Activated CD4-positive, alpha-beta T cell treated with anti-CD3 and anti-CD28 coated beads, Interleukin-2, amount 50 U/mL, for 24 hours (primary cell): ENCODE data around the gene SLC25A51.

Experiments used
- DNase-seq, 2 donors: peaks; one replicate each; pipeline ENCODE4 v3.0.0-alpha.2; 2020; ENCODE audit warnings: low read depth in 1 of 2, low spot score in 1 of 2

SLC25A51 gene

GRCh38 chr9:37937366-37937765, 33.4 kb upstream of the SLC25A51 start:
- DNase-seq = no peak

- no peak for DNase-seq
Observed at GRCh38 chr9:37936965-37937364, 33.0 kb upstream of the SLC25A51 start.

DNA sequence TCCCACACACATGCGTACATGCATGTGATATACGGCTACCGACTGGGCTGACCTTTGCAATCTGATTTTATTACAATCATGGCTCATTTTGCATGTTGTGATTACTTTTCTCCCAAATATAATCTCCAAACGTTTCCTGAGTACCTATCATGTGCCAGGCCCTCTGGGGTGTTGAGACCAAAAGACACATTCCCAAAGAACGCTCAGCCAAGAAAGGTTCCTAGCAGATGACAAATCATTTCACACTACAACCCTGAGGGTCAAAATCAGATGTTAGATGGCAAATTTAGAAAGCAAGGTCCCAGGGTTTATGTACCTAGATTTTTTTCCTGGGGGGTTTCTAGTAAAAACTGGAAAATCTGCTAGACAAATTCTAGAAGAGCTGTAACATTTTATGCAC, 32.4 kb upstream of the SLC25A51 start:
- DNase-seq = no peak

- DNase-seq = no peak
Observed at GRCh38 chr9:37935096-37935495, 31.2 kb upstream of the SLC25A51 start.

GRCh38 chr9:37931592-37931991, 27.7 kb upstream of the SLC25A51 start:
- no peak for DNase-seq

- no peak for DNase-seq
Observed at GRCh38 chr9:37929441-37929895, 25.5 kb upstream of the SLC25A51 start.

DNA sequence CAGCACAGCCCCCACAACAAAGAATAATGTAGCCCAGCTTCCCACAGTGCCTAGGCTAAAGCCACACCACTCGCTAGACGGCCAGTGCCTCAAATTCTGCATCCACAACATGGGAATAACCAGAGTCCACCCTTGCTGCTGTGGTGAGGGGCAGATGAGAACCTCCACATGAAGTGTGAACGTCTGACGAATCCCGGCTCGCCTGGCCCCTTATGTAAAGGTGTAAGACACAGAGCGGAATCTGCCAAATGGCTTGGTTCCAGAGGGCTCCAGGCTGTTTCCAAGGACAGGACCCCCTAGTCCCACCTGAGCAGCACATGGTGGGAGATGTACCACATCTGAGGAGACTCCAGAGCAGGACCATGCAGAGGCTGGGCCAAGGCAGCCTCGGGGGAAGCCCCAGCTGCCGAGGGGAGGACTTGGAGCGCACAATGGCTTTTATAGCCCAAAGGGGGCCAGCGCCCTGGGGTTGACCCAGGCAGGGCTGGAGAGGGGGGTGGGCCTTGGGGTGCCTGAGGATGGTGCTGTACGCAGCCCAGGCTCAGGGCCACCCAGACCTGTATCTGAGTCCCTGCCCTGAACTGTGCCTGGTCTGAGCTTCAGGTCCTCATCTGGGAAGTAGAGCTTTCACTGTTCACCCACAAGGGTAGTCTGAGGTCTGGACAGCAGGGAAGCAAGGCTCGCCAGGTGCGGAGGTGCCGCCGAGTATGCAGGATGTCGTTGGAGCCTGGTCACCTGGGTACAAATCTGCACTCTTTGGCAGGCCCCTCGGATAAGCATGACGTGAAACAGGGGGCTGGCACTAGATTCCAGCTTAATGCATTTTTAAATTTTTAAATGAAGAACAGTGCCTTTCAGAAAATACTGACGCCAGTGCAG, 24.9 kb upstream of the SLC25A51 start:
- DNase-seq = no peak

- DNase-seq = no peak
Observed at GRCh38 chr9:37927601-37928551, 23.9 kb upstream of the SLC25A51 start.

DNA sequence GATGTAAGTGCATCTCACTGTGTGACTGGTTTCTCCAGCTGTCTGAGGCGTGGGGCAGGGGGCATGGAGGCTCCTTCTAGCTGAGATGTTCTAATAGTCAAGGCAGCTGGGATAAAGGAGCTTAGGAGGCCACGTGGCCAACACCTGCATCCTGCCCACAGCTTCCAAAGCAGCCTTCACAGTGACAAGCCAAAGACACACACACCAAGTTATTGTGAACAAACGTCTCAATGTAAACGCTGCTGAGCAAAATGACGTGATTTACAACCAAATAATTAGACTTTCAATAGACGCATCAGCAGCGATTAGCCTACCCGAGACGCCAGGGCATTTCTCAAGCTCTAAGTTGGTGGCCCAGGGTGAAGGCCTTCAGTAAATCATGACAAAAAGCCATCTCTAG, 23.2 kb upstream of the SLC25A51 start:
- DNase-seq = no peak

GRCh38 chr9:37926737-37927118, 22.8 kb upstream of the SLC25A51 start:
- DNase-seq = no peak

- no peak for DNase-seq
Observed at GRCh38 chr9:37925786-37926736, 22.1 kb upstream of the SLC25A51 start.

DNA sequence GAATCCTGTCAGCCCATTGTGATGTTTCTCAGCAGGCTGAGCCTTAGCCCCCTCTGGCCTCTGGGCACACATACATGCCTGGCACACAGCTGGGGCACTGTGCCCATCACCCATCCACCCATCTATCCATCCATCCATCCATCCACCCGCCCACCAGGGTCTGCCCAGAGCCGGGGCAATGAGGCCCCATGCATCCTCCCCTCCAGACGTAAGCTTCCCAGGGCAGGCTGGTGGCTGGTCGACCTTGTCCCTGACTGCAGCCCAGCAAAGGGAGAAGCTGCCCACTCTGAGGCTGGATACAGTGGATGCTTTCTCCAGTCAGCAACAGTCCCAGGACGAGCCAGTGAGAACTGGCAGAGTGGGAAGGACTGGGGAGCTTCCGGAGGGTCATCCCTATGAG, 21.1 kb upstream of the SLC25A51 start:
- no peak for DNase-seq

DNA sequence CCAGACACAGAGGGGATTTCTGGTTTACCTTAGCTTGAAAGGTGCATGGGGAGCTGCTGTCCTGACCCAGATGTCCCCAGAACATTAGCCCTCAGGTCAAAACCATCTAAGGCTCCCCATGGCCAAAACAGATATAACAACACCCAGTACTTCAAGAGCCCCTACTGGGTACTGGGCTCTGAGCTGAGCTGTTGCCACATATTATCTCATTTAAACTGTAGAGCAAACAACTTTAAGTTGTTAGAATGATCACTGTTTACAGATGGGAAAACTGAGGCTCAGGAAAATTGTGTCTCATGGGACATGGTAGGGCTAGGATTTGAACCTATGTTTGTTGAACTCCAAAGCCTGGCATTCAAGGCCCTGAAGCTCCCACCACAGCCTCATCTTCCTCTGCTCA, 20.6 kb upstream of the SLC25A51 start:
- DNase-seq = no peak

DNA sequence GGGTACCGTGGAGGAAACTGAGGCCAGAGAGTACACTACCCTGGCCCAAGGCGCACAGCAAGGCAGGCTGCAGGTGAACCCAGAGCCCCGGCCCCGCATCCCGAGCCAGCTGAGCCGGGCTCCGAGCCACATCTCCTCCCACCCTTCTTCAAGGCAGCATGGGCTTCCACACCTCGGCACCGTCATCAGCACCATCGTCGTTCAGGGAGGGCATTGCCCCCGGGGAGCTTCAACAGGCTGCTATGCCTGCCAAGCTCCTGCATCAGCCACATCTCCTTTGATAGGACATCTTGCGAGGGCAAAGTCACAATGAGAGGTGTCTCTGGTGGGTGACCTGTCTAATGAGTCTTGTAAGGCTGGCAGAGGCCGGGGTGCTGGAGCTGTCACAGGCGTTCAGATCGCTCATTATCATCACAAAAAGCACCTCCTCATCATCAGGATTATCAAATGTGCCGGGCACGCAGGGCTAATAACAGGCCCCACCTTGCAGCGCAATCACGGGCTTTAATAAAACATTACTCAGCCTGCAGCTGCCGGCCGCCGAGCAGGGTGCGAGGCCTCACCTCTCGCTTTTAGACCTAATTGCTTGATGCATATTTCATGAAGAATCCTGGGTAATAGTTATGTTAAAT, 20.0 kb upstream of the SLC25A51 start:
- no peak for DNase-seq

- no peak for DNase-seq
Observed at GRCh38 chr9:37923118-37923795, 19.3 kb upstream of the SLC25A51 start.

DNA sequence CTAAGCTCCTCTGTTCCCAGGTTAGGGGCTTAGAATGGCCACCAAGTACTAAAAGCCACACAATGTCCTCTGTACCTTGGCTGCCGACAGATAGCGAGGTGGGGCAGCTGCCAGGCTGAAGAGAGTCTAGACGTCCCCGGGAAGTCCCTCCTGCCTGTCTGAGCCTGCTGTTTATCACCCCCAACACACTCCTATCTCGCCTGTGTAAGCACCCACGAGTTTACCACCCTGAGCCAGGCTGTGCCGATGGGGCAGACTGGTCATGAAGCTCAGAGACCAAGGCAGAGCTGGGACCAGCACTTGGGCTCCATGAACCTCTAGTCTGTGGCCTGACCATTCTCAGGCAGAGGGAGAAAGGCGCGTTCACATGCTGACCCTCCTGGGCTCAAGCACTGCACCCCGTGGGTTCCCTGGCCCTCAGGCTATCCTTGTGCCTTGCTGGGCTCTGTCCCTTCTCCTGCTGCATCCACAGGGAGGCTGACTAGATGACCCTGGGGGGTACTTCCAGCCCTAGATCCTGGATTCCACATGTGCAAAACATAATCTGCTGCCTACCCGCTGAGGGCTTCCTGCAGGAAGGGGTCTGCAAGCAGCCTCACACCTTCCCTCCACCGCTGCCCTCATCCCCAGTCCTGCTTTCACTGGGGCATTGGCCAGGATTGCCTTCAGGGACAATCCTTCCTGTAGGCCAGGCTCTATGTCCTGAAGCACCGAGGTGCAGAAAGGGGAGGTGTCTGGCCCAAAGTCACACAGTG, 18.6 kb upstream of the SLC25A51 start:
- no peak for DNase-seq

DNA sequence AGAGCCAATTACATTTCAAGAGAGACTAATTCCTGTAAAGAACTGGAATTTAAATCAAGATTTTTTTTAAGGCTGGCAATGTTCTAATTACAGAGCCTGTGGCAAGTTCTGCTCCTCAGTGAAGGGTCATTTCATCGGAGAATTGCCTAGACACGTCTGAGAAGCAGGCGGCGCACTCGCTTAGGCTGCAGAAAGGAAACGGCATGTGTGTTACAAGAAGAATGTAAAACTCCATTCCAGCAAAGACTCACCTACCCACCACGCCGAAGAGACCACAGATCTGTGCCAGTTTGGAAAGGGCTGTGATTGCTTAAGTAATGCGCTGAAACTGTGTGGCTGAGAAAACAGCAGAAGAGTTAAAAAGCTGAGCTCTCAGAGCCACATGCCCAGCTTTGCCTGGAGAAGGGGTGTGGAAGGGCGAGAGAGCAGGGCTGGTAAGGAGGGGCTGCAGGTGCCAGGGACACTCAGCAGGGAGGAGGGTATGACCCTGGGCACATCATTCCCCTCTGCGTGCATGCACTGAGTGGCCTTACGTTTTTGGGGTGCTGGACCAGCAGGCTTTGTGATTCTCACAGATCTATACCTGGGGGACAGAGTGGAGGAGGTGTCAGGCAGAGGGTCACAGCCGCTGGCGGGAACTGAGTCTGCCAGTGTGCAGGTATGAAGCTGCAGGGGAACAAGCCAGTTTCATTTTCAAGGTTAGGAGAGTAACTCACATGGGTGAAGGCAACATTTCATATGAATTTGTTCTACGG, 17.8 kb upstream of the SLC25A51 start:
- DNase-seq = no peak

- no peak for DNase-seq
Observed at GRCh38 chr9:37921168-37921510, 17.2 kb upstream of the SLC25A51 start.
